ENCODE data around the gene PTPRT. TPM values are rescaled to one million over a fixed set of nuclear protein-coding genes. Genes with fewer than 3 reads are reported as not detected.

Gene PTPRT
- polyA plus RNA-seq, 2 of the 4 experiments (the other 2 are of a cell fraction) = not detected

DNA sequence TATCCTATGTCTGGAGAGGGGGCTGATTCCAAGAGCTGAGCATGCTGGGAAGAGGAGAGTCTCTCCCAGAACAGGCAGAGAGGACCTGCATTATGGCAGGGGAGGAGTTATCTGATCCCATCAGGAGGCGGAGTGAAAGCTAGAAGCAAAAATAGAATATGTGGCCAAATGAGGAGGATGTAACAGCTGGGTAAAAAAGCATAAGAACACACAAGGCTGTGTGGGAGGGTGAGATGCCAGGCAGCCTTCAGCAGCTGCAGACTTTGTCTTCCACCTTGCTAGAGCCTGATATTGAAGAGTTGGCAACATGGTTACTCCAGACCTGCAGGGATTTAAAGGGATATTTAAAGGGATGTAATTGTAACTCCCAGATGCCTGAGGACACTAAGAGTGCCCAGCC, 167.1 kb downstream of the PTPRT start:
- DNase-seq (ENCODE audit: low read depth in 1 of 2, low spot score in 1 of 2) (no peak), FAIRE-seq (no peak), ATAC-seq (no peak)
- ChIA-PET CTCF (no interaction called here), POLR2A (no interaction called here)
- Histone ChIP-seq H3K4me2 (no peak overlapping the region), H3K4me1 (no peaks in the 10 kb centered on the region), H3K4me3 (no peak overlapping the region), H3K27ac (no peak overlapping the region), H3K9me3 (no peaks in the 10 kb centered on the region)
- WGBS (ENCODE audit: missing lambda C conversion rate) = 0% methylated on average over 1 of the region's 1 CpG
- TF ChIP-seq, protein P1, sequence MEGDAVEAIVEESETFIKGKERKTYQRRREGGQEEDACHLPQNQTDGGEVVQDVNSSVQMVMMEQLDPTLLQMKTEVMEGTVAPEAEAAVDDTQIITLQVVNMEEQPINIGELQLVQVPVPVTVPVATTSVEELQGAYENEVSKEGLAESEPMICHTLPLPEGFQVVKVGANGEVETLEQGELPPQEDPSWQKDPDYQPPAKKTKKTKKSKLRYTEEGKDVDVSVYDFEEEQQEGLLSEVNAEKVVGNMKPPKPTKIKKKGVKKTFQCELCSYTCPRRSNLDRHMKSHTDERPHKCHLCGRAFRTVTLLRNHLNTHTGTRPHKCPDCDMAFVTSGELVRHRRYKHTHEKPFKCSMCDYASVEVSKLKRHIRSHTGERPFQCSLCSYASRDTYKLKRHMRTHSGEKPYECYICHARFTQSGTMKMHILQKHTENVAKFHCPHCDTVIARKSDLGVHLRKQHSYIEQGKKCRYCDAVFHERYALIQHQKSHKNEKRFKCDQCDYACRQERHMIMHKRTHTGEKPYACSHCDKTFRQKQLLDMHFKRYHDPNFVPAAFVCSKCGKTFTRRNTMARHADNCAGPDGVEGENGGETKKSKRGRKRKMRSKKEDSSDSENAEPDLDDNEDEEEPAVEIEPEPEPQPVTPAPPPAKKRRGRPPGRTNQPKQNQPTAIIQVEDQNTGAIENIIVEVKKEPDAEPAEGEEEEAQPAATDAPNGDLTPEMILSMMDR (IDR thresholded peaks at IDR 0.05) = no peak
- TF ChIP-seq PHF8 (IDR thresholded peaks at IDR 0.05; ENCODE audit: borderline replicate concordance, low read depth) = no peak
- TF ChIP-seq HEYL (CRISPR knock-in tag; IDR thresholded peaks at IDR 0.05) = no peak
- no peak for TF ChIP-seq CHD4 (IDR thresholded peaks at IDR 0.05; ENCODE audit: borderline replicate concordance)
- TF ChIP-seq, protein P2, sequence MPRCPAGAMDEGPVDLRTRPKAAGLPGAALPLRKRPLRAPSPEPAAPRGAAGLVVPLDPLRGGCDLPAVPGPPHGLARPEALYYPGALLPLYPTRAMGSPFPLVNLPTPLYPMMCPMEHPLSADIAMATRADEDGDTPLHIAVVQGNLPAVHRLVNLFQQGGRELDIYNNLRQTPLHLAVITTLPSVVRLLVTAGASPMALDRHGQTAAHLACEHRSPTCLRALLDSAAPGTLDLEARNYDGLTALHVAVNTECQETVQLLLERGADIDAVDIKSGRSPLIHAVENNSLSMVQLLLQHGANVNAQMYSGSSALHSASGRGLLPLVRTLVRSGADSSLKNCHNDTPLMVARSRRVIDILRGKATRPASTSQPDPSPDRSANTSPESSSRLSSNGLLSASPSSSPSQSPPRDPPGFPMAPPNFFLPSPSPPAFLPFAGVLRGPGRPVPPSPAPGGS (IDR thresholded peaks at IDR 0.05) = no peak
- TF ChIP-seq, protein P3, sequence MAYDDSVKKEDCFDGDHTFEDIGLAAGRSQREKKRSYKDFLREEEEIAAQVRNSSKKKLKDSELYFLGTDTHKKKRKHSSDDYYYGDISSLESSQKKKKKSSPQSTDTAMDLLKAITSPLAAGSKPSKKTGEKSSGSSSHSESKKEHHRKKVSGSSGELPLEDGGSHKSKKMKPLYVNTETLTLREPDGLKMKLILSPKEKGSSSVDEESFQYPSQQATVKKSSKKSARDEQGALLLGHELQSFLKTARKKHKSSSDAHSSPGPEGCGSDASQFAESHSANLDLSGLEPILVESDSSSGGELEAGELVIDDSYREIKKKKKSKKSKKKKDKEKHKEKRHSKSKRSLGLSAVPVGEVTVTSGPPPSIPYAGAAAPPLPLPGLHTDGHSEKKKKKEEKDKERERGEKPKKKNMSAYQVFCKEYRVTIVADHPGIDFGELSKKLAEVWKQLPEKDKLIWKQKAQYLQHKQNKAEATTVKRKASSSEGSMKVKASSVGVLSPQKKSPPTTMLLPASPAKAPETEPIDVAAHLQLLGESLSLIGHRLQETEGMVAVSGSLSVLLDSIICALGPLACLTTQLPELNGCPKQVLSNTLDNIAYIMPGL (CRISPR knock-in tag; IDR thresholded peaks at IDR 0.05; ENCODE audit: borderline replicate concordance) = no peak
- no peak for TF ChIP-seq CBX8 (IDR thresholded peaks at IDR 0.05)
- no peak for TF ChIP-seq RARB (CRISPR knock-in tag; IDR thresholded peaks at IDR 0.05)
- TF ChIP-seq, protein P4, sequence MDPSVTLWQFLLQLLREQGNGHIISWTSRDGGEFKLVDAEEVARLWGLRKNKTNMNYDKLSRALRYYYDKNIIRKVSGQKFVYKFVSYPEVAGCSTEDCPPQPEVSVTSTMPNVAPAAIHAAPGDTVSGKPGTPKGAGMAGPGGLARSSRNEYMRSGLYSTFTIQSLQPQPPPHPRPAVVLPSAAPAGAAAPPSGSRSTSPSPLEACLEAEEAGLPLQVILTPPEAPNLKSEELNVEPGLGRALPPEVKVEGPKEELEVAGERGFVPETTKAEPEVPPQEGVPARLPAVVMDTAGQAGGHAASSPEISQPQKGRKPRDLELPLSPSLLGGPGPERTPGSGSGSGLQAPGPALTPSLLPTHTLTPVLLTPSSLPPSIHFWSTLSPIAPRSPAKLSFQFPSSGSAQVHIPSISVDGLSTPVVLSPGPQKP (IDR thresholded peaks at IDR 0.05; ENCODE audit: low read depth, low read length) = no peak
- TF ChIP-seq, protein P5, sequence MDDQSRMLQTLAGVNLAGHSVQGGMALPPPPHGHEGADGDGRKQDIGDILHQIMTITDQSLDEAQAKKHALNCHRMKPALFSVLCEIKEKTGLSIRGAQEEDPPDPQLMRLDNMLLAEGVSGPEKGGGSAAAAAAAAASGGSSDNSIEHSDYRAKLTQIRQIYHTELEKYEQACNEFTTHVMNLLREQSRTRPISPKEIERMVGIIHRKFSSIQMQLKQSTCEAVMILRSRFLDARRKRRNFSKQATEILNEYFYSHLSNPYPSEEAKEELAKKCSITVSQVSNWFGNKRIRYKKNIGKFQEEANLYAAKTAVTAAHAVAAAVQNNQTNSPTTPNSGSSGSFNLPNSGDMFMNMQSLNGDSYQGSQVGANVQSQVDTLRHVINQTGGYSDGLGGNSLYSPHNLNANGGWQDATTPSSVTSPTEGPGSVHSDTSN (IDR thresholded peaks at IDR 0.05) = no peak
- TF ChIP-seq ZFP36 (IDR thresholded peaks at IDR 0.05; ENCODE audit: borderline replicate concordance, partially characterized antibody) = no peak
- no peak for TF ChIP-seq NR3C1 (IDR thresholded peaks at IDR 0.05)
- TF ChIP-seq FOXS1 (CRISPR knock-in tag; IDR thresholded peaks at IDR 0.05) = no peak
- TF ChIP-seq, protein P6, sequence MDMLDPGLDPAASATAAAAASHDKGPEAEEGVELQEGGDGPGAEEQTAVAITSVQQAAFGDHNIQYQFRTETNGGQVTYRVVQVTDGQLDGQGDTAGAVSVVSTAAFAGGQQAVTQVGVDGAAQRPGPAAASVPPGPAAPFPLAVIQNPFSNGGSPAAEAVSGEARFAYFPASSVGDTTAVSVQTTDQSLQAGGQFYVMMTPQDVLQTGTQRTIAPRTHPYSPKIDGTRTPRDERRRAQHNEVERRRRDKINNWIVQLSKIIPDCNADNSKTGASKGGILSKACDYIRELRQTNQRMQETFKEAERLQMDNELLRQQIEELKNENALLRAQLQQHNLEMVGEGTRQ (IDR thresholded peaks at IDR 0.05) = no peak

DNA sequence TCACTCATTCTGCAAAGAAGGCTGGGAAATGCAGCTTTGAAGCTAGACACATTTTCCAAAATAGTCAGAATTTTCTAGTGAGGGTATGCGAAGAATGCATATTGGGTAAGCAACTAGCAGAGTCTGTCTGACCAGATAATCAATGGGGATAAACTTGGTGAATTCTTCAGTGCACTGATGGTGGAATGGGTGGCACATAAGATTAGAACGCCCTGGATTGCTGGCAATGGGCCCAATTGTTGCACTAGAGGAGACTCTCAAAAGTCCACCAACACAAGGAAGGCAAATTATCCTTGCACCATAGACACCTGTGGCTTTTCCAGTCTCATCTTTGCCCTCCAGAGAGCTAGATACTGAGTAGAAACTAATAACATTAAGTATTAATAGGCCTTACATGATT, 167.6 kb downstream of the PTPRT start:
- 17% methylated on average over 2 of the region's 2 CpGs for WGBS (ENCODE audit: missing lambda C conversion rate)
- Histone ChIP-seq H3K27ac (no peak overlapping the region), H3K4me2 (no peak overlapping the region), H3K4me3 (no peak overlapping the region), H3K9me3 (no peaks in the 10 kb centered on the region), H3K4me1 (no peaks in the 10 kb centered on the region)
- DNase-seq (ENCODE audit: low read depth in 1 of 2, low spot score in 1 of 2) (no peak), ATAC-seq (no peak), FAIRE-seq (no peak)
- ChIA-PET CTCF (no interaction called here), POLR2A (no interaction called here)
- TF ChIP-seq ZFP36 (IDR thresholded peaks at IDR 0.05; ENCODE audit: borderline replicate concordance, partially characterized antibody) (no peak), HDAC2 (IDR thresholded peaks at IDR 0.05) (no peak), RAD21 (conservative IDR thresholded peaks at IDR 0.05 in 1 of 2, IDR thresholded peaks at IDR 0.05 in 1 of 2) (no peak), CEBPB (IDR thresholded peaks at IDR 0.05) (no peak), FOSB (CRISPR knock-in tag; IDR thresholded peaks at IDR 0.05) (no peak), GATA3 (IDR thresholded peaks at IDR 0.05; ENCODE audit: borderline replicate concordance) (no peak), RNF2 (IDR thresholded peaks at IDR 0.05; ENCODE audit: borderline replicate concordance, low read depth) (no peak), MYC (IDR thresholded peaks at IDR 0.05; ENCODE audit: borderline replicate concordance, low read length) (no peak), TP53 (CRISPR knock-in tag; IDR thresholded peaks at IDR 0.05) (no peak), HEYL (CRISPR knock-in tag; IDR thresholded peaks at IDR 0.05) (no peak)
- TF ChIP-seq, protein P5 (IDR thresholded peaks at IDR 0.05) = no peak
- TF ChIP-seq, protein P6 (IDR thresholded peaks at IDR 0.05) = no peak

Measured in A549 (cell line).